Left lung (tissue), 10 donors: Measurements from ENCODE around the gene F7. TPM values are rescaled to one million over a fixed set of nuclear protein-coding genes. Genes with fewer than 3 reads are reported as not detected.

Source experiments
- ATAC-seq: fragments of 200-7000 bp; cut with Tn5 transposase; one replicate; pipeline ENCODE4 v1.9.1; 2020; ENCODE audit warnings: moderate library complexity
- DNase-seq, 4 donors: peaks; one replicate each; pipeline ENCODE4 v3.0.0-alpha.2; 2013 to 2020
- H3K27ac ChIP-seq, 2 donors: fragments of 200-600 bp; sonication (generic) in 1 of 2; one replicate each; pipeline versions ENCODE4 v1.5.0 to v1.8.0; 2020 to 2021
- H3K27me3 ChIP-seq, 2 donors: fragments of 200-600 bp; sonication (generic) in 1 of 2; one replicate each; pipeline versions ENCODE4 v1.5.0 to v1.8.0; 2020 to 2021
- H3K36me3 ChIP-seq, 2 donors: fragments of 200-600 bp; sonication (generic) in 1 of 2; one replicate each; pipeline versions ENCODE4 v1.5.0 to v1.8.0; 2020 to 2021
- H3K4me1 ChIP-seq, 2 donors: fragments of 200-600 bp; one replicate each; pipeline ENCODE4 v1.8.0; 2021
- H3K4me3 ChIP-seq, 2 donors: fragments of 200-600 bp; sonication (generic) in 1 of 2; one replicate each; pipeline versions ENCODE4 v1.5.0 to v1.8.0; 2020 to 2021; ENCODE audit warnings: mild to moderate bottlenecking in 1 of 2
- H3K9me3 ChIP-seq, 2 donors: fragments of 200-600 bp; sonication (generic) in 1 of 2; one replicate each; pipeline versions ENCODE4 v1.5.0 to v1.8.0; 2020 to 2021
- intact Hi-C, 2 donors: fragments of 100-400 bp; cut with DNase I; formaldehyde crosslinking; loops; one replicate each; pipeline versions ENCODE4 v1.11.2 to v1.14.2; 2022
- polyA plus RNA-seq, 6 donors: library from polyadenylated mRNA; unstranded; fragments of 120-200 nt; gene quantifications; one replicate each; pipeline ENCODE4 v1.2.1, GENCODE V29; 2013; ENCODE audit not compliant: insufficient read length in 6 of 6
- total RNA-seq, 2 donors: library from RNA; stranded (reverse); fragmentation: NEBNext Ultra II Directional; extraction: Animal tissue kit (Norgen Biotek cat#: 25700); gene quantifications; one replicate each; pipeline ENCODE4 v1.2.1, GENCODE V29; 2021
- TF ChIP-seq, protein P1 (sequence below), 2 donors: fragments of 200-600 bp; sonication (generic) in 1 of 2; IDR thresholded peaks; one replicate each; pipeline versions ENCODE4 v1.5.0 to v1.8.0; 2021; ENCODE audit warnings: antibody characterized with exemption in 2 of 2
- donor health status: DM: no; HTN: yes; CAD: no.
- donor health status: DM: no; HTN: no; CAD: no.

F7 gene
- total and polyA plus RNA-seq, 8 donors: 0.46 to 1.0 (median 0.89) TPM; not detected in 2

DNA sequence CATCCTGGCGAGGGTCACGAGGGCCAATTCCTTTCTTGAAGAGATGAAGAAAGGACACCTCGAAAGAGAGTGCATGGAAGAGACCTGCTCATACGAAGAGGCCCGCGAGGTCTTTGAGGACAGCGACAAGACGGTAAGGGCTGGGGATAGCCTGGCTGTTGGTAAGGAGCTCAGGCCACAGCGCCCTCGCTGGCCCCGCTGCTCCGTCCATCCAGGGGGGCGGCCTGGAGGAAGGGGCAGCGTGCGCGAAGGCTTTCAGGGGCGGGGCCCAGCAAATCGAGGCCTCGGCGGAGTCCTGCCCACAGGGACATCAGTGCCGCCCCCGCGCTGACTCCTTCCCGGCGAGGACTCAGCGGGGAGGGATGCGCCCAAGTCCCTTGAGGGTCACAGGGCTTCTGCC lies 23.9 kb downstream of the F7 start:
- Histone ChIP-seq H3K27me3 (peaks cover 3 to 36% of the 10 kb centered on the region in 2 donors), H3K36me3 (no peaks in the 10 kb centered on the region), H3K9me3 (no peaks in the 10 kb centered on the region), H3K27ac (no peak overlapping the region), H3K4me3 (peak overlapping the region in 1 of 2 donors; percentile 16), H3K4me1 (no peaks in the 10 kb centered on the region)
- TF ChIP-seq, protein P1, sequence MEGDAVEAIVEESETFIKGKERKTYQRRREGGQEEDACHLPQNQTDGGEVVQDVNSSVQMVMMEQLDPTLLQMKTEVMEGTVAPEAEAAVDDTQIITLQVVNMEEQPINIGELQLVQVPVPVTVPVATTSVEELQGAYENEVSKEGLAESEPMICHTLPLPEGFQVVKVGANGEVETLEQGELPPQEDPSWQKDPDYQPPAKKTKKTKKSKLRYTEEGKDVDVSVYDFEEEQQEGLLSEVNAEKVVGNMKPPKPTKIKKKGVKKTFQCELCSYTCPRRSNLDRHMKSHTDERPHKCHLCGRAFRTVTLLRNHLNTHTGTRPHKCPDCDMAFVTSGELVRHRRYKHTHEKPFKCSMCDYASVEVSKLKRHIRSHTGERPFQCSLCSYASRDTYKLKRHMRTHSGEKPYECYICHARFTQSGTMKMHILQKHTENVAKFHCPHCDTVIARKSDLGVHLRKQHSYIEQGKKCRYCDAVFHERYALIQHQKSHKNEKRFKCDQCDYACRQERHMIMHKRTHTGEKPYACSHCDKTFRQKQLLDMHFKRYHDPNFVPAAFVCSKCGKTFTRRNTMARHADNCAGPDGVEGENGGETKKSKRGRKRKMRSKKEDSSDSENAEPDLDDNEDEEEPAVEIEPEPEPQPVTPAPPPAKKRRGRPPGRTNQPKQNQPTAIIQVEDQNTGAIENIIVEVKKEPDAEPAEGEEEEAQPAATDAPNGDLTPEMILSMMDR (IDR thresholded peaks at IDR 0.05): no peak
- intact Hi-C loops: no loop called here
- DNase-seq (peak in 1 of 4 donors; percentile 69), ATAC-seq (no peak)

DNA sequence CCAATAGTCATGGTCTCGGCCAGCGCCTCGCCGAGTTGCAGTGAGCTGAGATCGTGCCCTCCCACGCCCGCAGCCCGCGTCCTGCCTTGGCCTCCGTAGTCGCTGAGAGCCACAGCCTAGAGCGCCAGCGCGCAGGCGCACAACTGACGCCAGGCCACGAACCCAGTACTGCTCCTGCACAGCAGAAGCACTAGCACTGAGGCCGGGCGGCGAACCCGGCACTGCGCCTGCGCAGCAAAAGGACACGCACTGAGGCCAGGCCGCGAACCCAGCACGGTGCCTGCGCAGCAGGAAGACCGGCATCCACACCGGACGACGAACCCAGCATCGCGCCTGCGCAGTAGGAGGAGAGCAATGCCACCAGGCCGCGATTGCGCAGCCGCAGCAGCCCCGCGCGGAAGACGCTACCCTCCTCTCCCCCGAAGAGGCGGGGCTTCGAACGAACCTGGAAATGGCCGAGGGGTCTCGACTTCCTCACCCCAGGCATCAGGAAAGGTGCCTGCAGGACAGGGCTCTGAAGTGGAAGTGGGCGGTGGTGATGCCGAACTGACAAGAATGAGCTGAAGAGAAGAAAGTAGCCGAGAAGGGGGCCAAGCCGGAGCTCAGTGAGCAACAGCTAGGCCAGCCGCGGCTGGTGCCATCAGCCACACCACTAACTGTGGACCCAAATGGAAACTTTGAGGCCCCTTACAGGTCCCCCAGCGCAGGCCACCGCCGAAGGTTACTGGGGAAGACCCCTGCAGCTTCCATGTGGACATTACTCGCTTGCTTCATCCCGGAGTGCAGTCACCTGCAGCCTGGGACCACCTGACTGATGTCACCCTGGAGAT lies 24.5 kb downstream of the F7 start:
- ATAC-seq (peak; percentile 66), DNase-seq (peak in 2 of 4 donors; percentile 40 to 85)
- TF ChIP-seq, protein P1 (IDR thresholded peaks at IDR 0.05): no peak
- peak overlapping the region; percentile 4 to 16 for H3K4me3 ChIP-seq
- H3K27me3 ChIP-seq: peaks cover 3 to 36% of the 10 kb centered on the region in 2 donors
- H3K4me1 ChIP-seq: no peaks in the 10 kb centered on the region
- no peaks in the 10 kb centered on the region for H3K36me3 ChIP-seq
- H3K9me3 ChIP-seq: no peaks in the 10 kb centered on the region
- no peak overlapping the region for H3K27ac ChIP-seq
- intact Hi-C loops: no loop called here

DNA sequence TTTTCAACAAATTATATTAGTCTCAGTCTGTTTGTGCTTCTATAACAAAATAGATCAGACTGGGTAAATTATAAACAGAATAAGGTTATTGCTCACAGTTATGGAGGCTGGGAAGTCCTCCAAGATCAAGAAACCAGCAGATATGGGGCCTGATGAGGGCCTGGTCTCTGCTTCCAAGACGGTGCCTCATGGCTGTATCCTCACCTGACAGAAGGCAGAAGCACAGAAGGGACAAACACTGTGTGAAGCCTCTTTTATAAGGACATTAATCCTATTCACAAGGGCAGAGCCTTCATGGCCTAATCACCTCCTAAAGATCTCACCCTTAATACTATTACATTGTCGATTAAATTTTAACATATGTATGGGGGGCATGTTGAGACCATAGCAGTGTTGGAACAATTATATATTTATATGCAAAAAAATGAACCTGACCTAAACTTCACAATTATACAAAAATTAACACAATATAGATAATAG lies 29.7 kb downstream of the F7 start:
- Histone ChIP-seq H3K27me3 (peaks cover 3 to 14% of the 10 kb centered on the region in 2 donors), H3K4me1 (no peaks in the 10 kb centered on the region), H3K4me3 (no peak overlapping the region), H3K9me3 (no peaks in the 10 kb centered on the region), H3K27ac (no peak overlapping the region), H3K36me3 (no peaks in the 10 kb centered on the region)
- intact Hi-C loops: no loop called here
- DNase-seq (no peak), ATAC-seq (no peak)
- TF ChIP-seq, protein P1 (IDR thresholded peaks at IDR 0.05): no peak

DNA sequence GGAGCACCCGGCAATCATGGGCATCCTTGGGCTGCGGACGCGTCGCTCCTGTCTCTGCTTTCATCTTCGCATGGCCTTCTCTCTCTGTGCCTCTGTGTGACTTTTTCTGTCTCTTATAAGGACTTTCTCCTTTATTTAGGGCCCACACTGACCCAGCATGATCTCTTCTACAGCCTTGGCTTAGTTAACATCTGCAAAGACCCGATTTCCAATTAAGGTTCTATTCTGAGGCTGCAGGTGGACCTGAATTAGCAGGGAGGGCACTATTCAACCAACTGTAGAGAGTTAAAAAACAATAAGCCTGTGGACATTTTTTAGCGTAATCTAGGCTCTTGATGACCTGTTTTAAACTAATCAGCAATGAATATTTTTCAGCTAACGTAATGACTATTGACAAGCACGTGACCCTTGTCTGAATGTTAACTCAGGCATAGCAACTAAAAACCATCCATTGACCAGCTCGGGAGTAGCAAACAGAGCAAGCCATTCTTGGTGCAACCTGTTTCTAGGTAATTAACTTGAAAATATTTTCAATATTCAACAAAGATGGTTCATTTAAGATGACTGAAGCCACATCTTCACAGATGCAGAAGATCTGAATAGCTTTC lies 32.2 kb downstream of the F7 start:
- DNase-seq: no peak
- ATAC-seq: no peak

More for the DNA sequence above, 32.2 kb downstream of the F7 start:
- H3K27me3 ChIP-seq: peaks cover 0 to 3% of the 10 kb centered on the region in 2 donors
- intact Hi-C loops: no loop called here
- H3K4me1 ChIP-seq: no peaks in the 10 kb centered on the region
- TF ChIP-seq, protein P1 (IDR thresholded peaks at IDR 0.05): no peak
- H3K36me3 ChIP-seq: no peaks in the 10 kb centered on the region
- H3K27ac ChIP-seq: no peak overlapping the region
- no peak overlapping the region for H3K4me3 ChIP-seq
- no peaks in the 10 kb centered on the region for H3K9me3 ChIP-seq
